IMR-90 (cell line): ENCODE results near the gene TMEM33. TPM values are rescaled to one million over a fixed set of nuclear protein-coding genes. Genes with fewer than 3 reads are reported as not detected.

Experiments used
- ATAC-seq: fragments of 200-7000 bp; cut with Tn5 transposase; 2 replicates; pipeline ENCODE4 v1.9.1; 2020; ENCODE audit warnings: low read depth, mild to moderate bottlenecking, moderate library complexity
- BruUV-seq: library from RNA; stranded (reverse); fragments of 400-500 nt; replicated peaks from 2 replicates; lab custom pipeline; 2021; lab: Mats Ljungman, UMichigan
- CTCF ChIA-PET: fragments of 300-600 bp; formaldehyde crosslinking; extraction: SDS; loops from one replicate; lab custom pipeline; 2021; ENCODE audit warnings: antibody characterized with exemption; lab: Yijun Ruan, JAX
- POLR2A ChIA-PET: fragments of 300-600 bp; sonication (Branson Sonifier 250); formaldehyde crosslinking; loops from one replicate; lab custom pipeline; 2022; ENCODE audit warnings: antibody characterized with exemption; ENCODE audit not compliant: unreplicated experiment; lab: Charles Lee
- DNase-seq: peaks from one replicate; pipeline ENCODE4 v3.0.0; 2013
- H2AFZ ChIP-seq: replicated peaks from 2 replicates; pipeline ENCODE3; 2013; ENCODE audit warnings: low read length, mild to moderate bottlenecking; ENCODE audit not compliant: poor library complexity
- H2AK5ac ChIP-seq: 2 replicates; pipeline ENCODE4 v1.6.1; 2013; ENCODE audit warnings: low read depth, low read length, inconsistent platforms
- H2AK9ac ChIP-seq: replicated peaks from 2 replicates; pipeline ENCODE3; 2013; ENCODE audit warnings: mild to moderate bottlenecking, low read depth, low read length, moderate library complexity; ENCODE audit not compliant: poor library complexity
- H2BK120ac ChIP-seq: 2 replicates; pipeline ENCODE4 v1.6.1; 2013; ENCODE audit warnings: low read depth, low read length, inconsistent platforms
- H2BK15ac ChIP-seq: 3 replicates; pipeline ENCODE4 v1.6.1; 2013; ENCODE audit warnings: low read depth, low read length, inconsistent platforms
- H2BK20ac ChIP-seq: 2 replicates; pipeline ENCODE4 v1.6.1; 2013; ENCODE audit warnings: low read depth, mild to moderate bottlenecking, inconsistent platforms, low read length, moderate library complexity
- H2BK5ac ChIP-seq: 2 replicates; pipeline ENCODE4 v1.6.1; 2013; ENCODE audit warnings: mild to moderate bottlenecking, low read depth, low read length, inconsistent platforms; ENCODE audit not compliant: poor library complexity, severe bottlenecking
- H3K14ac ChIP-seq: replicated peaks from 2 replicates; pipeline ENCODE4 v1.6.1; 2013; ENCODE audit warnings: low read depth, low read length, inconsistent platforms
- H3K18ac ChIP-seq: 2 replicates; pipeline ENCODE4 v1.6.1; 2013; ENCODE audit warnings: low read depth, low read length, control low read depth
- H3K23ac ChIP-seq: 2 replicates; pipeline ENCODE4 v1.6.1; 2013; ENCODE audit warnings: low read depth, low read length, inconsistent platforms
- H3K27ac ChIP-seq: 2 replicates; pipeline ENCODE4 v1.5.1; 2013; ENCODE audit warnings: mild to moderate bottlenecking, control low read depth, low read length; ENCODE audit not compliant: insufficient read depth
- H3K27me3 ChIP-seq: 2 replicates; pipeline ENCODE4 v1.6.1; 2013; ENCODE audit warnings: low read length; ENCODE audit not compliant: control insufficient read depth, insufficient read depth
- H3K36me3 ChIP-seq: 2 replicates; pipeline ENCODE4 v1.6.1; 2013; ENCODE audit warnings: low read length, mixed read lengths; ENCODE audit not compliant: control insufficient read depth, insufficient read depth
- H3K4ac ChIP-seq: 2 replicates; pipeline ENCODE4 v1.6.1; 2013; ENCODE audit warnings: low read depth, low read length, inconsistent platforms
- H3K4me1 ChIP-seq: 2 replicates; pipeline ENCODE4 v1.6.1; 2013; ENCODE audit warnings: low read length, mixed read lengths; ENCODE audit not compliant: control insufficient read depth, insufficient read depth
- H3K4me2 ChIP-seq: 2 replicates; pipeline ENCODE4 v1.6.1; 2013; ENCODE audit warnings: low read depth, mild to moderate bottlenecking, control low read depth, low read length, moderate library complexity
- H3K4me3 ChIP-seq: 2 replicates; pipeline ENCODE4 v1.5.1; 2013; ENCODE audit warnings: low read depth, mild to moderate bottlenecking, control low read depth, low read length, moderate library complexity; ENCODE audit not compliant: insufficient read depth
- H3K56ac ChIP-seq: 2 replicates; pipeline ENCODE4 v1.6.1; 2013; ENCODE audit warnings: low read length, inconsistent platforms; ENCODE audit not compliant: insufficient read depth; ENCODE audit errors: extremely low read depth
- H3K79me1 ChIP-seq, 2 experiments: 2 replicates each; pipeline ENCODE4 v1.6.1; 2013; ENCODE audit warnings: low read length in 2 of 2, inconsistent platforms in 1 of 2, low read depth in 1 of 2
- H3K9ac ChIP-seq: 2 replicates; pipeline ENCODE4 v1.6.1; 2013; ENCODE audit warnings: low read depth, low read length, control low read depth
- H3K9me1 ChIP-seq: 2 replicates; pipeline ENCODE4 v1.6.1; 2013; ENCODE audit warnings: low read length, inconsistent platforms; ENCODE audit not compliant: insufficient read depth
- H3K9me3 ChIP-seq: 2 replicates; pipeline ENCODE4 v1.6.1; 2013; ENCODE audit warnings: low read length; ENCODE audit not compliant: control insufficient read depth, insufficient read depth
- H4K20me1 ChIP-seq: 2 replicates; pipeline ENCODE4 v1.6.1; 2013; ENCODE audit warnings: low read length, inconsistent platforms; ENCODE audit not compliant: insufficient read depth
- H4K5ac ChIP-seq: 2 replicates; pipeline ENCODE4 v1.6.1; 2013; ENCODE audit warnings: mild to moderate bottlenecking, low read depth, low read length, control low read depth
- H4K8ac ChIP-seq, 2 experiments: 2 replicates each; pipeline ENCODE4 v1.6.1; 2013; ENCODE audit warnings: low read depth in 2 of 2, low read length in 2 of 2, control low read depth in 1 of 2, inconsistent platforms in 1 of 2
- H4K91ac ChIP-seq: 2 replicates; pipeline ENCODE4 v1.6.1; 2013; ENCODE audit warnings: low read depth, low read length, inconsistent platforms; ENCODE audit not compliant: insufficient read depth
- BHLHE40 ChIP-seq: fragments of 150-350 bp; IDR thresholded peaks from 2 replicates; pipeline ENCODE4 v1.6.1; 2016; ENCODE audit warnings: mild to moderate bottlenecking, low read depth, low read length
- ELK1 ChIP-seq: fragments of 150-350 bp; IDR thresholded peaks from 2 replicates; pipeline ENCODE4 v1.6.1; 2016; ENCODE audit warnings: low read depth, mild to moderate bottlenecking, low read length, moderate library complexity, borderline replicate concordance
- FOS ChIP-seq: fragments of 150-350 bp; IDR thresholded peaks from 2 replicates; pipeline ENCODE4 v1.6.1; 2016; ENCODE audit warnings: low read depth, low read length
- MXI1 ChIP-seq: IDR thresholded peaks from 2 replicates; pipeline ENCODE4 v1.6.1; 2012; ENCODE audit warnings: low read depth, mild to moderate bottlenecking, low read length, moderate library complexity, borderline replicate concordance
- RAD21 ChIP-seq: IDR thresholded peaks from 2 replicates; pipeline ENCODE4 v1.6.1; 2012; ENCODE audit warnings: low read length, improper control_type of control experiment
- USF2 ChIP-seq: fragments of 150-350 bp; IDR thresholded peaks from 2 replicates; pipeline ENCODE4 v1.6.1; 2017; ENCODE audit warnings: mild to moderate bottlenecking, antibody characterized with exemption, low read length, low read depth
- WGBS, 2 experiments: methylation state at CpG; one replicate each; pipeline versions ENCODE4 v1.1.5 to v1.1.7; 2013; ENCODE audit warnings: missing lambda C conversion rate in 2 of 2; ENCODE audit not compliant: insufficient read length in 1 of 2; ENCODE audit errors: extremely low coverage in 2 of 2; 5-methylcytosine and 5-hydroxymethylcytosine counted together
- dilution Hi-C: fragments of 300-500 bp; cut with HindIII; formaldehyde crosslinking; loops from one replicate; pipeline ENCODE4 v1.14.3; 2018; ENCODE audit warnings: low sequenced_read_pairs; ENCODE audit not compliant: unreplicated experiment
- in situ Hi-C: fragments of 300-500 bp; cut with MboI; formaldehyde crosslinking; loops from 3 replicates; pipeline ENCODE4 v1.14.3; 2019; ENCODE audit warnings: low sequenced_read_pairs, inconsistent platforms, mixed read lengths
- intact Hi-C: fragments of 100-400 bp; cut with micrococcal nuclease; formaldehyde crosslinking; loops from 2 replicates; pipeline ENCODE4 v1.10.0; 2022
- polyA plus RNA-seq, 3 experiments: library from polyadenylated mRNA; depleted of rRNA; stranded (reverse); fragments of >200 nt; gene quantifications; 2 replicates each; pipeline ENCODE4 v1.2.3, GENCODE V29; 2012; ENCODE audit warnings: low replicate concordance in 1 of 3
- total RNA-seq: library from RNA; depleted of rRNA; stranded (reverse); fragments of >200 nt; gene quantifications from 2 replicates; pipeline ENCODE4 v1.2.3, GENCODE V29; 2012

The TMEM33 gene
- total and polyA plus RNA-seq, 2 of the 4 experiments (the other 2 are of a cell fraction): 23.6 to 45.5 TPM

- Histone ChIP-seq H4K20me1 (no peaks in the 10 kb centered on the region), H3K18ac (no peak overlapping the region), H3K23ac (no peak overlapping the region), H3K56ac (no peak overlapping the region), H2AK9ac (no peak overlapping the region), H3K9me1 (peaks cover 2% of the 10 kb centered on the region; the same call in 1 of the 2 replicates), H3K9me3 (no peaks in the 10 kb centered on the region), H3K79me1 (peaks cover 6 to 9% of the 10 kb centered on the region in 2 experiments; a peak in 3 of 4 replicates), H4K8ac (no peak overlapping the region), H2AFZ (no peak overlapping the region), H3K27ac (no peak overlapping the region), H3K27me3 (no peaks in the 10 kb centered on the region), H3K9ac (no peak overlapping the region), H2BK5ac (no peak overlapping the region), H3K4ac (no peak overlapping the region), H3K14ac (no peak overlapping the region), H2AK5ac (no peak overlapping the region), H4K91ac (no peak overlapping the region), H2BK15ac (no peak overlapping the region), H4K5ac (no peak overlapping the region), H3K36me3 (peaks cover 14% of the 10 kb centered on the region), H3K4me3 (no peak overlapping the region), H3K4me1 (no peaks in the 10 kb centered on the region), H3K4me2 (no peak overlapping the region), H2BK120ac (no peak overlapping the region), H2BK20ac (no peak overlapping the region)
- ATAC-seq (no peak), DNase-seq (no peak)
- in situ Hi-C loops: no loop called here
- dilution Hi-C loops: no loop called here
- CTCF ChIA-PET: no interaction called here
- WGBS, 2 experiments: 100% methylated on average over 1 of the region's 3 CpGs; no CpG with 5 or more reads in 1 of the 2 experiments
- no peak for TF ChIP-seq FOS
- no peak for TF ChIP-seq BHLHE40
- TF ChIP-seq RAD21: no peak
- no peak for TF ChIP-seq MXI1
- TF ChIP-seq ELK1: no peak
- TF ChIP-seq USF2: no peak
- intact Hi-C loops: no loop called here
- POLR2A ChIA-PET: no interaction called here
- no TSS peak for BruUV-seq
These were observed 14.3 kb downstream of the TMEM33 start for GRCh38 chr4:41949531-41949930.
